PC-3 (cell line): ENCODE results near the gene ATN1. TPM values are rescaled to one million over a fixed set of nuclear protein-coding genes. Genes with fewer than 3 reads are reported as not detected.

ENCODE experiments used
- ATAC-seq: fragments of 200-7000 bp; cut with Tn5 transposase; 2 replicates; pipeline ENCODE4 v1.9.1; 2020; ENCODE audit warnings: mild to moderate bottlenecking, moderate library complexity
- BruUV-seq: library from RNA; stranded (reverse); fragments of 400-500 nt; replicated peaks from 2 replicates; lab custom pipeline; 2021; lab: Mats Ljungman, UMichigan
- CTCF ChIA-PET: fragments of 300-600 bp; sonication (Branson Sonifier 250); formaldehyde crosslinking; loops from one replicate; lab custom pipeline; 2022; ENCODE audit warnings: antibody characterized with exemption; lab: Charles Lee
- POLR2A ChIA-PET: fragments of 300-600 bp; sonication (Branson Sonifier 250); formaldehyde crosslinking; loops from one replicate; lab custom pipeline; 2022; ENCODE audit warnings: antibody characterized with exemption; ENCODE audit not compliant: unreplicated experiment; lab: Charles Lee
- DNase-seq: peaks from one replicate; pipeline ENCODE4 v3.0.0-alpha.2; 2015
- H2AFZ ChIP-seq: fragments of 300-600 bp; sonication (generic); 2 replicates; pipeline ENCODE4 v1.6.0; 2016; ENCODE audit warnings: antibody characterized with exemption, low read length
- H3F3A ChIP-seq: fragments of 300-600 bp; sonication (generic); one replicate; pipeline ENCODE4 v1.6.0; 2017; ENCODE audit warnings: antibody characterized with exemption, low read length, control low read depth, mild to moderate bottlenecking; ENCODE audit not compliant: unreplicated experiment
- H3K27ac ChIP-seq: fragments of 300-600 bp; sonication (generic); 2 replicates; pipeline ENCODE4 v1.5.1; 2016; ENCODE audit warnings: mild to moderate bottlenecking, low read length
- H3K27me3 ChIP-seq: fragments of 300-600 bp; sonication (generic); 2 replicates; pipeline ENCODE4 v1.6.1; 2016; ENCODE audit warnings: low read length, mixed read lengths
- H3K36me3 ChIP-seq: fragments of 300-600 bp; sonication (generic); 2 replicates; pipeline ENCODE4 v1.6.1; 2016; ENCODE audit warnings: low read depth, mixed run types, low read length, mixed read lengths
- H3K4me1 ChIP-seq: fragments of 300-600 bp; sonication (generic); 2 replicates; pipeline ENCODE4 v1.5.1; 2016; ENCODE audit warnings: low read length; ENCODE audit not compliant: insufficient read depth
- H3K4me2 ChIP-seq: fragments of 300-600 bp; sonication (generic); 2 replicates; pipeline ENCODE4 v1.6.0; 2016; ENCODE audit warnings: low read length
- H3K4me3 ChIP-seq: fragments of 300-600 bp; sonication (generic); 2 replicates; pipeline ENCODE4 v1.5.1; 2016; ENCODE audit warnings: mild to moderate bottlenecking, low read length, mixed read lengths
- H3K79me2 ChIP-seq: fragments of 300-600 bp; sonication (generic); 2 replicates; pipeline ENCODE4 v1.6.1; 2017; ENCODE audit warnings: low read length, mixed read lengths
- H3K9ac ChIP-seq: fragments of 300-600 bp; sonication (generic); 2 replicates; pipeline ENCODE4 v1.6.0; 2016; ENCODE audit warnings: mild to moderate bottlenecking, low read length
- H3K9me2 ChIP-seq: fragments of 300-600 bp; sonication (generic); replicated peaks from 2 replicates; pipeline ENCODE4 v1.6.1; 2016; ENCODE audit warnings: mixed run types, low read length, mixed read lengths
- H3K9me3 ChIP-seq: fragments of 300-600 bp; sonication (generic); 2 replicates; pipeline ENCODE4 v1.6.1; 2016; ENCODE audit warnings: low read length, mixed read lengths
- H4K20me1 ChIP-seq: fragments of 300-600 bp; sonication (generic); 2 replicates; pipeline ENCODE4 v1.6.1; 2016; ENCODE audit warnings: low read length, mixed read lengths
- CTCF ChIP-seq: fragments of 300-600 bp; sonication (generic); conservative IDR thresholded peaks from 2 replicates; pipeline ENCODE4 v1.5.1; 2017; ENCODE audit warnings: antibody characterized with exemption, low read depth, mild to moderate bottlenecking, low read length
- EZH2 ChIP-seq: fragments of 300-600 bp; sonication (generic); IDR thresholded peaks from one replicate; pipeline ENCODE4 v1.6.1; 2017; ENCODE audit warnings: antibody characterized with exemption, mild to moderate bottlenecking, low read length; ENCODE audit not compliant: unreplicated experiment
- EZH2phosphoT487 ChIP-seq: fragments of 300-600 bp; sonication (generic); IDR thresholded peaks from 2 replicates; pipeline ENCODE4 v1.6.1; 2018; ENCODE audit warnings: mild to moderate bottlenecking, antibody characterized with exemption, low read length, borderline replicate concordance
- intact Hi-C: fragments of 100-400 bp; cut with micrococcal nuclease; formaldehyde crosslinking; loops from 2 replicates; pipeline ENCODE4 v1.9.0; 2023
- total RNA-seq: library from RNA; depleted of rRNA; stranded (reverse); fragments of >200 nt; gene quantifications from 2 replicates; pipeline ENCODE4 v1.2.3, GENCODE V29; 2014

Gene ATN1
- total RNA-seq, 1 experiment from 2014 or later, result 11.6 TPM

- DNase-seq (no peak), ATAC-seq (no peak)
- H3K79me2 ChIP-seq, result peaks cover 5% of the 10 kb centered on the region
- intact Hi-C loops, result no loop called here
- H3K27me3 ChIP-seq, result no peaks in the 10 kb centered on the region
- BruUV-seq, result no TSS peak
- POLR2A ChIA-PET, result no interaction called here
- H3K4me1 ChIP-seq, result peaks cover 15% of the 10 kb centered on the region
- TF ChIP-seq EZH2phosphoT487 (no peak), EZH2 (no peak), CTCF (no peak)
- CTCF ChIA-PET, result no interaction called here
- no peak overlapping the region for H3K9ac ChIP-seq
- no peaks in the 10 kb centered on the region for H4K20me1 ChIP-seq
- H3K4me2 ChIP-seq, result no peak overlapping the region
- no peaks in the 10 kb centered on the region for H3K9me2 ChIP-seq
- H3K9me3 ChIP-seq, result no peaks in the 10 kb centered on the region
- H2AFZ ChIP-seq, result no peak overlapping the region
- H3K27ac ChIP-seq, result no peak overlapping the region
- peaks cover 4% of the 10 kb centered on the region for H3F3A ChIP-seq
- no peak overlapping the region for H3K4me3 ChIP-seq
- H3K36me3 ChIP-seq, result peaks cover 29% of the 10 kb centered on the region
These were observed 35.4 kb downstream of the ATN1 start for GRCh38 chr12:6963016-6963731.

GRCh38 chr12:6963791-6964413, 36.1 kb downstream of the ATN1 start:
- POLR2A ChIA-PET, result no interaction called here
- Histone ChIP-seq H3K9me2 (no peaks in the 10 kb centered on the region), H3K27me3 (no peaks in the 10 kb centered on the region), H3K4me2 (no peak overlapping the region), H2AFZ (no peak overlapping the region), H3K27ac (no peak overlapping the region), H3K4me1 (peaks cover 22% of the 10 kb centered on the region), H4K20me1 (no peaks in the 10 kb centered on the region), H3K9me3 (no peaks in the 10 kb centered on the region), H3K4me3 (no peak overlapping the region), H3K36me3 (peaks cover 36% of the 10 kb centered on the region), H3K79me2 (peaks cover 13% of the 10 kb centered on the region), H3K9ac (no peak overlapping the region), H3F3A (peaks cover 4% of the 10 kb centered on the region)
- no peak for TF ChIP-seq CTCF
- no peak for TF ChIP-seq EZH2
- CTCF ChIA-PET, result no interaction called here
- DNase-seq, result no peak
- no TSS peak for BruUV-seq
- intact Hi-C loops, result no loop called here
- no peak for ATAC-seq

- TF ChIP-seq EZH2 (no peak), CTCF (no peak), EZH2phosphoT487 (no peak)
- Histone ChIP-seq H3K79me2 (peaks cover 20% of the 10 kb centered on the region), H3K27me3 (no peaks in the 10 kb centered on the region), H3K9me3 (no peaks in the 10 kb centered on the region), H3K4me3 (no peak overlapping the region), H3K4me1 (peaks cover 25% of the 10 kb centered on the region), H3K4me2 (no peak overlapping the region), H3K9me2 (no peaks in the 10 kb centered on the region), H2AFZ (no peak overlapping the region), H3K27ac (no peak overlapping the region), H3K9ac (no peak overlapping the region), H3F3A (peaks cover 4% of the 10 kb centered on the region), H3K36me3 (peaks cover 41% of the 10 kb centered on the region), H4K20me1 (no peaks in the 10 kb centered on the region)
- no peak for ATAC-seq
- BruUV-seq, result no TSS peak
- POLR2A ChIA-PET, result no interaction called here
- no peak for DNase-seq
- intact Hi-C loops, result loop anchor here (1.0 kb wide), 2 partner anchors 20 to 40 kb away; partner anchors contain the start of gene C12orf57
- CTCF ChIA-PET, result interaction anchor here (0.6 to 1.1 kb wide), 2 partner anchors 38 to 95 kb away, joined by 3 to 4 read pairs; no protein-coding TSS in a partner anchor
These were observed 36.9 kb downstream of the ATN1 start for GRCh38 chr12:6964605-6965025.
